ENCODE results near the gene ADAMTS4. TPM values are rescaled to one million over a fixed set of nuclear protein-coding genes. Genes with fewer than 3 reads are reported as not detected.

Gene ADAMTS4
- total and polyA plus RNA-seq, 9 of the 15 experiments (the other 6 are each of a cell fraction or from before 2014, with no cell fraction given) = 0.07 to 3.7 (median 0.41) TPM

GRCh38 chr1:161159087-161159912 is 39.6 kb downstream of the ADAMTS4 start, which contains the start of gene USP21 (continued):
- TF ChIP-seq ZNF197 (CRISPR knock-in tag; IDR thresholded peaks at IDR 0.05; ENCODE audit: low read depth) (no peak), MBD1 (CRISPR knock-in tag; IDR thresholded peaks at IDR 0.05) (no peak), ASH1L (IDR thresholded peaks at IDR 0.05; ENCODE audit: borderline replicate concordance, low read depth, partially characterized antibody) (no peak), ARID4B (CRISPR knock-in tag; IDR thresholded peaks at IDR 0.05) (peak; percentile 65; the same call in 1 of the 2 replicates), FOXO4 (CRISPR knock-in tag; IDR thresholded peaks at IDR 0.05) (no peak), KDM1A (IDR thresholded peaks at IDR 0.05) (no peak), ZNF324 (CRISPR knock-in tag; IDR thresholded peaks at IDR 0.05) (no peak), ZBTB7A (IDR thresholded peaks at IDR 0.05; ENCODE audit: borderline replicate concordance, control insufficient read depth, low read depth, low read length) (peak; percentile 48; the same call in 1 of the 2 replicates)
- TF ChIP-seq, protein P1, sequence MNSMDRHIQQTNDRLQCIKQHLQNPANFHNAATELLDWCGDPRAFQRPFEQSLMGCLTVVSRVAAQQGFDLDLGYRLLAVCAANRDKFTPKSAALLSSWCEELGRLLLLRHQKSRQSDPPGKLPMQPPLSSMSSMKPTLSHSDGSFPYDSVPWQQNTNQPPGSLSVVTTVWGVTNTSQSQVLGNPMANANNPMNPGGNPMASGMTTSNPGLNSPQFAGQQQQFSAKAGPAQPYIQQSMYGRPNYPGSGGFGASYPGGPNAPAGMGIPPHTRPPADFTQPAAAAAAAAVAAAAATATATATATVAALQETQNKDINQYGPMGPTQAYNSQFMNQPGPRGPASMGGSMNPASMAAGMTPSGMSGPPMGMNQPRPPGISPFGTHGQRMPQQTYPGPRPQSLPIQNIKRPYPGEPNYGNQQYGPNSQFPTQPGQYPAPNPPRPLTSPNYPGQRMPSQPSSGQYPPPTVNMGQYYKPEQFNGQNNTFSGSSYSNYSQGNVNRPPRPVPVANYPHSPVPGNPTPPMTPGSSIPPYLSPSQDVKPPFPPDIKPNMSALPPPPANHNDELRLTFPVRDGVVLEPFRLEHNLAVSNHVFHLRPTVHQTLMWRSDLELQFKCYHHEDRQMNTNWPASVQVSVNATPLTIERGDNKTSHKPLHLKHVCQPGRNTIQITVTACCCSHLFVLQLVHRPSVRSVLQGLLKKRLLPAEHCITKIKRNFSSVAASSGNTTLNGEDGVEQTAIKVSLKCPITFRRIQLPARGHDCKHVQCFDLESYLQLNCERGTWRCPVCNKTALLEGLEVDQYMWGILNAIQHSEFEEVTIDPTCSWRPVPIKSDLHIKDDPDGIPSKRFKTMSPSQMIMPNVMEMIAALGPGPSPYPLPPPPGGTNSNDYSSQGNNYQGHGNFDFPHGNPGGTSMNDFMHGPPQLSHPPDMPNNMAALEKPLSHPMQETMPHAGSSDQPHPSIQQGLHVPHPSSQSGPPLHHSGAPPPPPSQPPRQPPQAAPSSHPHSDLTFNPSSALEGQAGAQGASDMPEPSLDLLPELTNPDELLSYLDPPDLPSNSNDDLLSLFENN (IDR thresholded peaks at IDR 0.05; ENCODE audit: low read depth in 2 of 2, low read length in 2 of 2) = peak in 1 of 2 experiments; percentile 49; a peak in 1 of 4 replicates
- TF ChIP-seq, protein P2, sequence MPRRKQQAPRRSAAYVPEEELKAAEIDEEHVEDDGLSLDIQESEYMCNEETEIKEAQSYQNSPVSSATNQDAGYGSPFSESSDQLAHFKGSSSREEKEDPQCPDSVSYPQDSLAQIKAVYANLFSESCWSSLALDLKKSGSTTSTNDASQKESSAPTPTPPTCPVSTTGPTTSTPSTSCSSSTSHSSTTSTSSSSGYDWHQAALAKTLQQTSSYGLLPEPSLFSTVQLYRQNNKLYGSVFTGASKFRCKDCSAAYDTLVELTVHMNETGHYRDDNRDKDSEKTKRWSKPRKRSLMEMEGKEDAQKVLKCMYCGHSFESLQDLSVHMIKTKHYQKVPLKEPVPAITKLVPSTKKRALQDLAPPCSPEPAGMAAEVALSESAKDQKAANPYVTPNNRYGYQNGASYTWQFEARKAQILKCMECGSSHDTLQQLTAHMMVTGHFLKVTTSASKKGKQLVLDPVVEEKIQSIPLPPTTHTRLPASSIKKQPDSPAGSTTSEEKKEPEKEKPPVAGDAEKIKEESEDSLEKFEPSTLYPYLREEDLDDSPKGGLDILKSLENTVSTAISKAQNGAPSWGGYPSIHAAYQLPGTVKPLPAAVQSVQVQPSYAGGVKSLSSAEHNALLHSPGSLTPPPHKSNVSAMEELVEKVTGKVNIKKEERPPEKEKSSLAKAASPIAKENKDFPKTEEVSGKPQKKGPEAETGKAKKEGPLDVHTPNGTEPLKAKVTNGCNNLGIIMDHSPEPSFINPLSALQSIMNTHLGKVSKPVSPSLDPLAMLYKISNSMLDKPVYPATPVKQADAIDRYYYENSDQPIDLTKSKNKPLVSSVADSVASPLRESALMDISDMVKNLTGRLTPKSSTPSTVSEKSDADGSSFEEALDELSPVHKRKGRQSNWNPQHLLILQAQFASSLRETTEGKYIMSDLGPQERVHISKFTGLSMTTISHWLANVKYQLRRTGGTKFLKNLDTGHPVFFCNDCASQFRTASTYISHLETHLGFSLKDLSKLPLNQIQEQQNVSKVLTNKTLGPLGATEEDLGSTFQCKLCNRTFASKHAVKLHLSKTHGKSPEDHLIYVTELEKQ (CRISPR knock-in tag; IDR thresholded peaks at IDR 0.05) = no peak
